Activated naive CD8-positive, alpha-beta T cell treated with anti-CD3 and anti-CD28 coated beads, Interleukin-2, amount 50 U/mL, for 16 hours (primary cell): ENCODE measurements around the gene HS6ST2.

ENCODE experiments used
- DNase-seq: peaks from one replicate; pipeline ENCODE4 v3.0.0-alpha.2; 2020; ENCODE audit warnings: low read depth, low spot score

Gene HS6ST2

DNA sequence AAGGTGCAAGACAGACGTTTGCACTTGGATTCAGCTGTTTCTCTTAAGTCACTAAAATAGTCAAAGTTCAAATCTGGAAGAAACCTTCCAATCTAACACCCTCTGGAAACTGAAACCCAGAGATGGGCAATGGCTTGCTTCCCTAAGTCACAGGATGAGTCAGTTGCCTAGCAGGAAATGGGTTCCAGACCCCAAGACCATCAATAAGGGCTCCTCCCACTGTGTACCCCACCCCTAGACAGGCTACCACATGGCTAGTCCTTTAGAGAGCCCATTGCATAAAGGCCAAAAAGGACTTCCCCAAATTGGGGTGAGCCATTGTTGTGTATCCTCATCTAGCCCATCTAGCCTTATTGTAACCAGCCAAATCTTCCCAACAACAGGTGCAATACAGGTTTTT lies 216.2 kb downstream of the HS6ST2 start:
- no peak for DNase-seq

DNA sequence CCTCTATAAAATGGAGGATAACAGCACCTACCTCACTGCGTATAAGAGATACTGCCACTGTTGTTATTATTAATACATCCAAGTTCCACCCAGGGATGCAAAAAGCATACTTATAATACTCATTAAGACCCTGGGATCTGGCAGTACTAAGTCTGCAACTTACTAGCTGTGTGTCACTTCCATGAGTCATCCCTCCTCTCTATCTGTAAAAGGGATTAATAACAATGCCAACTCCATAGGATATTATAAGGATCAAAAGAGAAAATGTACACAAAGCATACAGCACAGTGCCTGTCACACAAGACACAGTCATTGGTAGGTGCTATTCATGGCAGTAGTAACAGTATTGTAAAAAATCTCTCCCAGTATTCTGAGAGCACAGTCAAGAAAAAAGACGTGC lies 216.7 kb downstream of the HS6ST2 start:
- DNase-seq, result no peak

DNA sequence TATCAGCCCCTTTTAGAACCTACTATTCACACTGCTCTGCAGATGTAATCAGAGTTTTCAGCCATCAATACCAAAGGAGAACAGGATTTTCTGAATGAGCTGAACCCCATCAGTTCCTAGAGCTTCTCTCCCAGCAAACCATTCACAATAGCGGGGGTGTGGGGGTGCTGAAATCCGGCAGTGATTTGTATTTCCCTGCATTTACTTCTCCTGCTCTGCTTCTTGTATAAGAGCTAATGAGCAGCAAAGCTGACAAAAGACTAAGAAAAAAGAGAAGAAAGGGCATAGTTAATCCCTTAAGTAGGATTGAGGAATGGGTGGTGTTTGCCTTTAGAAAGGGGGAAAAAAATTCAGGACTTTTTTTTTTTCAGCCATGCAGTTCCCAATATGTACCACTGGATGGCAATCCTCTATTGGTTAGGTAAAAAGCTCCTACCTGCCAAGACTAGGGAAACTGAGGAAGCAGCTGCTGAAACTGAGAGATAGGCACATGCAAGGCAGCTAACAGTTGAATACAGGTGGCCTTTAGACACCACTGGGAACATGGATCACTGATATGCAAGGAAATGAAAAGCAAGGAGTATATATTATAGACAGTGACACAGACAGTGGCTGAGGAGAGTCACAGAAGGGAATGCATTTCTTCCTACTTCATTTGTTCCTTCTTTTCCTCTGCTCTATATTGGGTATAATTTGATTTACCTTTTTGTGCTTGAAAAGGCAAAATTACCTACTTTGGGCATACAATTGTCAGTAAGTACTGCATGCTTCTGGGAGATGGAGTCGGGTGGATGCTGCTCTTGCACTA lies 217.9 kb downstream of the HS6ST2 start:
- DNase-seq, result no peak

DNA sequence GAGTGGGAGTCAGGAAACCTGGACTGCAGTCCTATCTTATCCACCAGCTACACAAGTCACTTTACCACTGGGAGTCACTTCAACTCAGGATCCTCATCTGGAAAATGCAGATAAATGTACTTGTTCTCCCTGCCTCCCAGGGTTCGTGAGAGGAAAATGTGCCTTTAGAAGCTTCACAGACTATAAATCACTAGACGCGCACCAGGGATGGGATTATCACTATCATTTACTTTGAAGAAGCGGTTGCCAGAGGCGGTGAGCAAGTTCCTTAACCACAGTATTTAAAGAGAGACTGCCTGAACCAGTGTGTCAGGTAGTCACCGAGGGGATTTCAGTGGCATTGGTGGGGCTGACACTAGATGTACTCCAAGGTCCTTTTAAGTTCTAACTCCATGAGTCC lies 219.5 kb downstream of the HS6ST2 start:
- DNase-seq, result no peak

DNA sequence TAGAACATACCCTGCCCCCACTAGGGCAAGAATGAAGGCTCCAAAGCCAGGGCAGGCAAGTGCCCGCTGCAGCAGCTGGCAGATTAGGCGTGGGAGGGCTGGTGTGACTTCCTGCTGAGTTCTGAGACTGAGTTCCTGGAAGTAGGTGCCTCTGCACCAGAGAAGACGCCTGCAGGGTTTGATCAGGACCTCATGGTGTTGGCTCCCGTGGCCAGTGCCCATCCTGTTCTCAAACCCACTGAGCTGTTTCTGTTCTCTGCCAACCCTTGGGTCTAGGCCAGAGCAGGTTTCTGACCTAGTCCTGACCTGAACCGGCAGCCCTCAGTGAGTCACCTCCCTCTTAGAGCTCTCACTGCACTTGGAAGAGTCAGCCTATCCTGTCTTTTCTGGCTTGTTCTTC lies 220.7 kb downstream of the HS6ST2 start:
- no peak for DNase-seq

DNA sequence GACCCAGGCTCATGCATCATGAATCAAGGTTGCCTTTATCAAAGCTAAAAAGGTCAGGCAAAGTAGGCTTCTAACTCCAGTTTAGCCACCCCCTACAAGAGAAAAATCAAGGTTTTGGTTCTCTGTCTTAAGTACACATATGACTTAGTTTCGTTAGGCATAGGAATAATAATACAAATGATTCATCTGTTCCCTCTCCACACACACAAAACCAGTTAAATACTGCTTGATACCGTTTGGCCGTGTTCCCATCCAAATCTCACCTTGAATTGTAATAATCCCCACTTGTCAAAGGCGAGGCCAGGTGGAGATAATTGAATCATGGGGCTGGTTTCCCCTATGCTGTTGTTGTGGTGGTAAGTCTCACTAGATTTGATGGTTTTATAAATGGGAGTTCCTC lies 226.2 kb downstream of the HS6ST2 start:
- no peak for DNase-seq

DNA sequence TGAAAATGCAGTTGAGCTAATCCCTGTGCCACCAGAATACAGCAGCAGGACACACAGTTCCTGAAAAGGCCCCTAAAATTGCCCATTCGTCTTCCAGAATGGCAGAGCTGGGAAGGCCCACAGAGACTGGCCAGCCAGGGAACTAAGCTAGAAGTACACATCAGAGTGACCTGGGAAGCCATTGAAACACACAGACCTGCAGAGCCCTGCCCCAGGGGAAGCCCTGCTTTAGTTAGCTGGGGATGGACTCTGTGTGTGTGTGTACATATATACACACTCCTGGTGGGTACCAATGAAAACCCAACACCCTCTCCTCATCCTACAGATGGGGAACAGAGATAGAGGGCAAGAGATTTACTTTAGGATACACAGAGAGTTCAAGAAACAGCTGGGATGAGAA lies 227.7 kb downstream of the HS6ST2 start:
- no peak for DNase-seq

DNA sequence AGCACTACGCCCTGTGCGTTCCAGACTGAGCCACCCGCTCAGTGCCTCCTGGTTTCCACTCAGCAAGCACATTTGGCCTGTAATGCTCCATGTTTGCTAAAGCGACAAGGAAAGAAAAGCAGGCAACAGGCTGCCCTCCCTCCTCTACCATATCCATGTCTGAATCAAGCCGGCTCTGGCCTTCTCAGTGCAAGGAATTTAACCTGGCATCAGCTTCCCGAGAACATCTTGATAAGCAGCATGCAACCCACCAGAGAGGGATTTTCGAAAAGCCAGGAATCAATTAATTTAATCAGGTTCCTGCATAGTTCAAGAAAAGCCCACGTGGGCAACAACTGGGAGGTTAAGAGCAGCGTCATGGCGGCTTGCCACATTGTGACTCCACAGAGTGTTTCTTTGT lies 228.2 kb downstream of the HS6ST2 start:
- DNase-seq, result no peak

DNA sequence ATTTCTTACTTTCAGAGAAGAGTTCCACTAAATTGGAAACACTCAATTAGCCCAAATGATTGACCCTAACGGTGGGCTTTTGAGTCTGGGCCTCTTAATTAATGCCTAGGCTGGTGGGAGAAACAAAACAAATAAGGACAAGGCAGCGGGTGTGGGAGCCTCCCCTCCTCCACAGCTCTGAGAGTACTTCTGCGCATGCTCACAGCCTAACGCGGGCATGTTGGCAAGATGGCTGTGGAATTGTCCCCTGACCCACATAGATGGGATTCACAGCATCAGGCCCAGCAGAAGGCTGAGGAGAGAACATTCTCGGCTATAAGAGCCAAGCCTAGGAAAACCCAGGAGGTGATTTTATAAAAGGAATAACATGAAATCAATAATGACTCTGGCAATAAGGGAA lies 230.1 kb downstream of the HS6ST2 start:
- DNase-seq, result no peak

DNA sequence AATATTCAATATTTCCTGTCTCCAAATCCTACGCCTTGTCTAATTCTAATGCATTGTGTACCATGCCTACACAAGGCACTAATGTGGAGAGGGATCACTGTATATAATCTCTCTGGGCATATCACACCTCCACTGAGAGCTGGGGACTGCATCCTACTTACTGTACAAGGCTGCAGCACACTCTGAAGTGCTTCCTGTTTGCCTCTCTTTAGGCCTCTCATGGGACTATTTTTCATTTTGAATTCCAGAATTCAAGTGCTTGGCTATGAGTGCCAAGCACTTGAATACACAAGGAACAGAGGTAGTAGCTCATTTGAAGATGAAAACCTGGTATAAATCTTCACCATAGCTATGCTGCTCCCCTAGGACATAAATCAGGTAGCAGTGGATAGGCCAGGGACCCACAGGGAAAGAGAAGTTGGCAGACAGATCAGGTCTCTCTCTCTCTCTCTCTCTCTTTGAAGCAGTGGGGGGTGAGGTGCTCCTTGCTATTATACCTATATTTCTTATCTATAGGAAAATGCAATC lies 239.9 kb downstream of the HS6ST2 start:
- DNase-seq, result no peak

DNA sequence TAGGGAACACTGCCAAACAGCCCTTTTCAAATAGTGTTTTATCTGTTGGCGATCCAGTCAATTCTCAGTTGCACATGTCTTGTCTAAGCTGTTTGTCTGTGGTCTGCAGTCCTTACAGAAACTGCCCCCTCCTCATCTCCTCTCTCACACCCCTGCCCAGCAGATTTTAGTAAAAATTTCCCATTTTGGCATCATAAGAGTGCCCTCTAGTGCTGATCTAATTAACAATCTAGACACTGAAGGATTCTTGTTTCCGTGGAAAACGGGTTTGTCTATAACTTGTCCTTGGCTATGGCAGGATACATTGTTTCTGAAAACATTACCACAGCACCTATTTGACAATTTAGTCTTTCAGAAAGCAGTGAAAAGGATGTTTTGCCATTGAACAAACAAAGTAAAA lies 242.4 kb downstream of the HS6ST2 start:
- no peak for DNase-seq

DNA sequence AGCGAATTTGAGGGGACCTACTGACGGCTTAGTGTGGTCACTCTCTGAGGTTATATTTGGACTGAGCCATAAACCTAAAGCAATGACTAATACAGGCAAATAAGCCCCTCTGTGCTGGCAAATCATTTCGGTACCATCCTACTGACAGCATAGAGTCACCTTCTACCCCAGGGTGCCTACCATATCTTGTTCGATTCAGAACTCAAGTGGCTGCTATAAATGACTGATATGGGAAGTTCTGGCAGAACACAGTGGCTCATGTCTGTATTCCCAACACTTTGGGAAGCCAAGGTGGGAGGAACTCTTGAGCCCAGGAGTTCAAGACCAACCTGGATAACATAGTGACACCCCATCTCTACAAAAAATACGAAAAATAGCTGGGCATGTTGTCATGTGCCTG lies 243.5 kb downstream of the HS6ST2 start:
- DNase-seq, result no peak

DNA sequence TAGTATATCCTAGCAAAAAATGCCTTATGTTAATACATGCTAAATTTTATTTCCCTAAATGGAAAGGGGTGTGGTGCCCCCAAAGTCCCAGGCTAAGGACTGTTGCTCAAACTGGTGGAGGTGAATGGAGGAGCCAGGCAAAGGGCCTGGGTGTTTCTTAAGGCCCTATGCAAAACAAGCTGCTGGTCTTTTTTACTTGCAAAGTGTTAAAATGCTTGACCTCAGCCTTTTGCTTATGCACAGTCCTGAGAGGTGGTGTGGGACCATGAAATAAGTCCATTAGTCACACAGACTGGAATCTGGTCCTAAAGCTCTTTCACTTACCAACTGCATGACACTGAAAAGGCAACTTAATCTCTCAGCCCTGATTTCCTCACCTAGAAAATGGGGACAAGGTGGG lies 246.1 kb downstream of the HS6ST2 start:
- DNase-seq, result no peak

DNA sequence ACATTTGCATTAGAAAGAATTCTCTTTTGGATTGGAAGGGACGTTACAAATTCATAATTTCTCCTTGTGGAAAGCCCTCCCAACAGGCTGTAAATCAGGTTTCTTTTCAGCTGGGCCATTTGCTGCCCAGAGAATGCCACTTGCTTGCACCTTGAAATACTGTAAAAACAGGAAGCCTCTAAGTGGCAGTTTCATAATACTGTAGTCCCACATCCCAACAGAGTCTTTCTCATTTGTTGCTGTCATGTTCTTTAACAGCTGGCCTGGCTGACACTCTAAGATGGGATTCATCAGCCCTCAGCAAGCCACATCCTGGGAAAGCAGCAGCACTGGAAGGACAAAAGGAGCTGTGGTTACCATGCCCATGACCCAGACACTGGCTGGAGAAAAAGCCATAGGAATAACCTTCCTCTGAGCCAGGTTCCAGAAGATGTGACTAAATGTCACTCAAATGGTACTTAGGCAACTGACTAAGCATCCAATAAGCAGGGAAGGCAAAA lies 247.7 kb downstream of the HS6ST2 start:
- no peak for DNase-seq

DNA sequence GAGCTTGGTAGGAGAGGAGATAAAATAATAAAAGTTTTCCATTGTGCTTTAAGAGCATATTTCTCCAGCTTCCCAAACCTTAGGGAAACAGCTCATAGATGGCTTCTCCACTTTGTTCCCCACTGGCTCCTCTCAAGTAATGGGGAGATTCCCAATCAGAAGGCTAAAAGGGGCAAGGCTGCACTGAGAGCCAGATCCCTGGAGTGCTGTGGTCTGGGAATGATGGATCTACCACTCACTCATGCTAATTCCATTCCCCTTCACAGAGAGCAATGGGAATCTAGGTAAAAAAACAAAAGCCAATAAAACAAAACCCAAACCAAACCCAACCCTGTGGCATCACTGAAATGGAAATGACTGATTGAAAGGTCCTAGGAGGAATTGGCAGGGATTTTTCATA lies 249.9 kb downstream of the HS6ST2 start:
- no peak for DNase-seq

DNA sequence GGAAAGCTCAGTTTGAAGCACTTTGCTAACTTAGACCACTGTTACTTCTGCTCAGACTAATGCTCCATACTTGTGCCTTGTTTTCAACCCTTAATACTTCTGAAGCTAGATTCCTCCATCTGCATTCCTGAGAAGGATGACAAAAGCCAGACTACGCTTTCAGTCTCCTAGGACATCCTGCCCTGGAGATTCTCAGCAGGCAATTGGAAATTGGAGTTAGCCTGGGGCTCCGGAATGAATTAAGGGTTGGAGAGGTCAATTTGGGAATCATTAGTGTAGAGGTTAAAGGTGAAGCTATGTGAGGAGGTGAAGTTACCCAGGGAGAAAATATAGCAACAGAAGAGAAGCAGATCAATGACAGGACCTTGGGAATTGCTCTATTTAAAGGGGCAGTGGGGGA lies 253.7 kb downstream of the HS6ST2 start:
- no peak for DNase-seq

DNA sequence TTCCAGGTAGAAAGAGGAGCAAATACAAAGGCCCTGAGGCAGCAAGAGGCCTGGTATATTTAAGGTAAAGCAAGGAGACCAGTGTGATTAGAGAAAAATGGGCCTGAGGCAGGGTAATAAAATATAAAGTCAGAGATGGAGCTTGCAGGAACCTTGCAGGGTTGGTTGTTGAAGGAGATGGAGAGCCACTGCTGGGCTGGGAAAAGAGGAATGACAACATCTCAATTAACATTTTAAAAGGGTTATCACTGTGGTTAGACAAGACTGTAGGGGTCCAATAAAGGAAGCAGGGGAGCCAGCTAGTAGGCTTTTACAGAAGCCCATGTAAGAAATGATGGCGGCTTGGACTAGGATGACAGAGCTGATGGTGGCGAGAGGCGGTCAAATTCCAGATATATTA lies 264.0 kb downstream of the HS6ST2 start:
- DNase-seq, result no peak

DNA sequence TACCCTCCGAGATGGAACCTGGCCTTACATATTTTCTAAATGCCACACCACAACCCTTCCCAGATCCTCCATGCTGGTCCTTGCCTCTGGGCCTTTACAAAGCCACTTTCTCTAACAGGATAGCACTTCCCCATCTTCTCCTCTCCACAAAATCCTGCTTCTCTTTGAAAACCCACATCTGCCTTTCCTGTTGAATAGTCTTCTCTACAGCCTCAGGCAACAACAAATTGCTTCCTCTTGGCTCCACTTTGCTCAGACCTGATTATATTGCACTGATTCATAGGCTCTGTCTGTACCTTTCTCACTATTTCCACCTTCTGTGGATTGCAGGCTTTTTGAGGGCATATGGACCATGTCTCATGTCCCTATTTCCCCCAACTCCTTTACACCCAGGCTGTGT lies 265.9 kb downstream of the HS6ST2 start:
- DNase-seq, result no peak

DNA sequence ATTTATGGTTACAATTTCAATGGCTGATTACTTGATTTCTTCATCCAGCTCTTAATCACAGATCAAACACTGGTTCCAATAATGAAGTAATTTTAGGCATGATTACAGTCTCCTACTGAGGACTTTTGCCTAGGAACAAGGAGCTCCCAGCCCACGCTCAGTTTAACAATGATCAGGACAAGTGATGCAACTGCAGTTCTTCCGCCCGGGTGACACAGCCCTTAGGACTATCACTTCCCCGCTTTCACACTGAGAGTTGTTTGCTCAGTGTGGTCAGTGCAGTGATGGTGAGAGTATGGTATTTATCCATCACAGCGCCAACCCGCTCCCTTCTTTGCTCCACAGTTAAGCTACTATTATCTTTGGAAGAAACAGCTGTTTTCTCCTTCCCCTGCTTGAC lies 266.4 kb downstream of the HS6ST2 start:
- DNase-seq, result no peak

DNA sequence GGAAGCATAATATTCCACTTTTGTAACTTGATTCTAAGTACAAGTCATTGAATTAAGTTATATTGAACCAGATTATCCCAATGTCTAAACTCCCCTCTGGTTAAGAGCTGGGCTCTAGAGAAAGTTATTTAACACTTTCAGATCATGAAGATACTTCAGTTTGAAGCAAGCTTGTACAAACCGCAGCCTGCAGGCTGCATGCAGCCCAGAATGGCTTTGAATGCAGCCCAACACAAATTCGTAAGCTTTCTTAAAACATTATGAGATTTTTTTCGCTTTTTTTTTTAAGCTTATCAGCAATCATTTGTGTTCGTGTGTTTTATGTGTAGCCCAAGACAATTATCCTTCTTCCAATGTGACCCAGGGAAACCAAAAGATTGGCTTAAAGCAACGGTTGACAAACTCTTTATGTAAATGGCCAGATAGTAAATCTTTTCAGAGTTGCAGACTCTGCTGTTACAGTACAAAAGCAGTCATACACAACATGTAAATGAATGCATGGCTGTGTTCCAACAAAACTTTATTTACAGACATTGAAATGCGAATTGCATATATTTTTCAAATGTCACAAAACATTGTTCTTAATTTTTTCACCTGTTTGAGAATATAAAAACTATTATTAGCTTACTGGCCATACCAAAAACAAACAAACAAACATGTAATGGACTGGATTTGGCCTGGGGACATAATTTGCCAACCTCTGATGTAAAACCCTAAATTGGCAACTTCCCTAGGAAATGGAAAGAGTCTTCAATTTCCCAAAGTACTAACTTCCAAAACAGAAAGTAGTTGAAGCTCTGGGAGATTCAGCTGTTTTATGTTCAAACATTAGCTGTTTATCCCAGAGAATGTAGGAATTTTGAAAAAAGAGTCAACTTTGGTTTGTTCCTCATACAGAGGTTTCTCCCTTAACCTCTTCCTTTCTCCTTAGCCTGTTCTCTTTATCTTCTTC lies 268.5 kb downstream of the HS6ST2 start:
- DNase-seq, result no peak

DNA sequence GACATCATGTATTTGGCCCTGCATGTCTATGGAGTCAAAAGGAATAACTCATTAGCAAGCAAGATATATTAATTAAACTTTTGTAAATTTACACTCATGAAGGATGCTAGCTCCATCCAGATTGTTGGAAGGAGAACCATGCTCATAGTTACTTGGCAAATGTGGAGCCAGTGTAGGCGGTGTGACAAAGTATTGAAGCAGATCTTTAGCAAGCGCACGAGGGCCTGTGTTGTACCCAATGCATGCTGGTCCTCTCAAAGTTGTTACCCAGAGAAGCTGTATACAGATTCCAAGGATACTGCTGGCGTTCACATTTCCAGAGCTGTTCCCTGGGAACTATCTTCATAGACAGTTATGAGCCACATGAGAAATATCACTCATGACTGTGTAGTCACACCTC lies 273.2 kb downstream of the HS6ST2 start:
- DNase-seq, result no peak

DNA sequence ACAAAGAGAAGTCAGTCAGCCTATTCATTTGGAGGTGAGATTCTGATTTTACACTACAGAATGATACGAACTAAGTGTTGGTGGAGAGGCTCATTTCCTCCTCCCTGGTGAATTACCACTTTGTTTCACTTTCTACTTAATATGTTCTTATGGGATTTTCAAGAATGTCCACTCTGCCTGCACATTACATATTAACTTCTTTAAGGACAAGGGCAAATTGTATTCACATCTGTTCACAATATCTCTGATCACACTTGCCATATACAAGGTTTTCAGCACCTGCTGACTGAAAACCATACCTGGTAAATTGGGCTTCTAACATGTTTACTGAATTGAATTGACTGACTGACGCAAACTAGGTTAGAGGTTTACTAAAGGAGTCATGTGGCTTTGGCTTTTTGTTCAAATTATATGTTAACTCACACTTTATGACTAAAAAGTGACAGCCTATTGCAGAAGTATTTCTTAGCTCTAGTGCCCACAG lies 281.2 kb downstream of the HS6ST2 start:
- DNase-seq, result no peak
